Endothelial cell of umbilical vein (primary cell): ENCODE results near the gene ADAMTS17. TPM values are rescaled to one million over a fixed set of nuclear protein-coding genes. Genes with fewer than 3 reads are reported as not detected.

Experiments used
- BruUV-seq: library from RNA; stranded (reverse); fragments of 400-500 nt; replicated peaks from 2 replicates; lab custom pipeline; 2021; lab: Mats Ljungman, UMichigan
- CTCF ChIA-PET: fragments of 300-600, 350-600 bp; sonication (Branson Sonifier 250); formaldehyde crosslinking; loops from one replicate; lab custom pipeline; 2021; ENCODE audit warnings: antibody characterized with exemption, inconsistent platforms; lab: Charles Lee
- POLR2A ChIA-PET: fragments of 300-600, 350-600 bp; sonication (Branson Sonifier 250); formaldehyde crosslinking; loops from one replicate; lab custom pipeline; 2021; ENCODE audit warnings: antibody characterized with exemption, inconsistent platforms; lab: Charles Lee
- DNase-seq: peaks from one replicate; pipeline ENCODE4 v3.0.0-alpha.2; 2011; ENCODE audit warnings: low read depth, low spot score
- FAIRE-seq: peaks from 2 replicates; lab custom pipeline; 2011; peaks lifted over from hg19 to GRCh38; lab: Jason Lieb, UNC
- H2AFZ ChIP-seq: 2 replicates; pipeline ENCODE4 v1.6.0; 2012; ENCODE audit warnings: low read depth, low read length, control low read depth, inconsistent platforms
- H3K27ac ChIP-seq: 2 replicates; pipeline ENCODE4 v1.5.1; 2011; ENCODE audit warnings: low read depth, mild to moderate bottlenecking, control low read depth, low read length, moderate library complexity; ENCODE audit not compliant: insufficient read depth
- H3K27me3 ChIP-seq, 2 experiments: 2 replicates each; pipeline versions ENCODE4 v1.6.0 to v1.6.1; 2011; ENCODE audit warnings: low read length in 2 of 2, mixed read lengths in 1 of 2; ENCODE audit not compliant: control insufficient read depth in 2 of 2, insufficient read depth in 2 of 2
- H3K36me3 ChIP-seq, 2 experiments: 2 replicates in 1 of 2; 3 replicates in 1 of 2; pipeline ENCODE4 v1.5.1; 2011; ENCODE audit warnings: low read length in 2 of 2, mild to moderate bottlenecking in 1 of 2, moderate library complexity in 1 of 2; ENCODE audit not compliant: control insufficient read depth in 2 of 2, insufficient read depth in 2 of 2; ENCODE audit errors: extremely low read depth in 1 of 2
- H3K4me1 ChIP-seq: 3 replicates; pipeline ENCODE4 v1.5.1; 2011; ENCODE audit warnings: mild to moderate bottlenecking, low read length; ENCODE audit not compliant: control insufficient read depth, insufficient read depth; ENCODE audit errors: extremely low read depth
- H3K4me2 ChIP-seq: 2 replicates; pipeline ENCODE4 v1.6.1; 2011; ENCODE audit warnings: low read length, control low read depth, mixed read lengths; ENCODE audit not compliant: insufficient read depth
- H3K4me3 ChIP-seq, 3 experiments: fragments of 200-600 bp in 1 of 3; sonication (generic), shearing (Covaris generic) in 1 of 3; replicated peaks in 1 of 3; 2 replicates each; pipeline ENCODE4 v1.5.1; 2011 to 2016; ENCODE audit warnings: control low read depth in 3 of 3, low read length in 3 of 3, mild to moderate bottlenecking in 2 of 3, inconsistent platforms in 1 of 3, low read depth in 1 of 3, moderate library complexity in 1 of 3; ENCODE audit not compliant: insufficient read depth in 1 of 3
- H3K79me2 ChIP-seq: 2 replicates; pipeline ENCODE4 v1.6.0; 2012; ENCODE audit warnings: low read length, inconsistent platforms; ENCODE audit not compliant: control insufficient read depth, insufficient read depth
- H3K9ac ChIP-seq: replicated peaks from 2 replicates; pipeline ENCODE3; 2011; ENCODE audit warnings: low read length, control low read depth; ENCODE audit not compliant: insufficient read depth; ENCODE audit errors: extremely low read depth
- H3K9me1 ChIP-seq: replicated peaks from 3 replicates; pipeline ENCODE4 v1.6.0; 2011; ENCODE audit warnings: mild to moderate bottlenecking, low read length; ENCODE audit not compliant: control insufficient read depth, insufficient read depth; ENCODE audit errors: extremely low read depth
- H3K9me3 ChIP-seq: replicated peaks from 2 replicates; pipeline ENCODE4 v1.5.1; 2012; ENCODE audit warnings: low read length, inconsistent platforms; ENCODE audit not compliant: control insufficient read depth, insufficient read depth
- H4K20me1 ChIP-seq: replicated peaks from 2 replicates; pipeline ENCODE3; 2011; ENCODE audit warnings: mild to moderate bottlenecking, low read length; ENCODE audit not compliant: control insufficient read depth, insufficient read depth; ENCODE audit errors: extremely low read depth
- CTCF ChIP-seq, 2 donors: IDR thresholded peaks; 1 replicate in 1 of 2; 2 replicates in 1 of 2; pipeline ENCODE4 v1.5.1; 2011; ENCODE audit warnings: low read length in 2 of 2, mild to moderate bottlenecking in 2 of 2, moderate library complexity in 2 of 2, control low read depth in 1 of 2, inconsistent platforms in 1 of 2, low read depth in 1 of 2; ENCODE audit not compliant: insufficient read depth in 1 of 2; ENCODE audit errors: extremely low read depth in 1 of 2
- EZH2 ChIP-seq: IDR thresholded peaks from 2 replicates; pipeline ENCODE4 v1.6.1; 2012; ENCODE audit warnings: borderline replicate concordance, low read depth, mild to moderate bottlenecking, moderate library complexity, low read length, inconsistent platforms; ENCODE audit not compliant: severe bottlenecking
- FOS ChIP-seq: IDR thresholded peaks from 2 replicates; pipeline ENCODE4 v1.6.1; 2011; ENCODE audit warnings: mild to moderate bottlenecking, low read length, moderate library complexity, borderline replicate concordance; ENCODE audit not compliant: insufficient read depth
- GATA2 ChIP-seq: IDR thresholded peaks from 2 replicates; pipeline ENCODE4 v1.7.0; 2011; ENCODE audit warnings: low read depth, mild to moderate bottlenecking, moderate library complexity, mixed read lengths, low read length; ENCODE audit not compliant: insufficient read length, insufficient read depth
- JUN ChIP-seq: IDR thresholded peaks from 2 replicates; pipeline ENCODE4 v1.6.1; 2011; ENCODE audit warnings: borderline replicate concordance, low read depth; ENCODE audit not compliant: insufficient read length, insufficient read depth
- MAX ChIP-seq: IDR thresholded peaks from 2 replicates; pipeline ENCODE4 v1.6.1; 2011; ENCODE audit not compliant: insufficient read depth, insufficient read length
- MYC ChIP-seq: IDR thresholded peaks from one replicate; pipeline ENCODE4 v1.6.1; 2011; ENCODE audit warnings: mild to moderate bottlenecking, low read depth, low read length
- POLR2A ChIP-seq: IDR thresholded peaks from 2 replicates; pipeline ENCODE4 v1.6.1; 2012; ENCODE audit warnings: low read depth, mild to moderate bottlenecking, control low read depth, low read length
- POLR2AphosphoS5 ChIP-seq: IDR thresholded peaks from 2 replicates; pipeline ENCODE4 v1.6.1; 2012; ENCODE audit warnings: low read depth, mild to moderate bottlenecking, control low read depth, low read length, moderate library complexity; ENCODE audit not compliant: insufficient read depth
- dilution Hi-C: fragments of 300-500 bp; cut with MboI; formaldehyde crosslinking; loops from one replicate; pipeline ENCODE4 v1.15.0; 2019; ENCODE audit warnings: low sequenced_read_pairs; ENCODE audit not compliant: extremely low pct_ligation_motif_present
- intact Hi-C: fragments of 100-400 bp; cut with micrococcal nuclease; formaldehyde crosslinking; loops from one replicate; pipeline ENCODE4 v1.10.0; 2022
- polyA plus RNA-seq, 4 experiments: library from polyadenylated mRNA; depleted of rRNA in 3 of 4; stranded (reverse) in 3 of 4; unstranded in 1 of 4; fragments of >200 nt; gene quantifications; 2 replicates each; pipeline versions ENCODE4 v1.2.1 to v1.2.3, GENCODE V29; 2011 to 2012; ENCODE audit warnings: missing spikeins in 1 of 4
- total RNA-seq: library from RNA; stranded (reverse); gene quantifications from 2 replicates; pipeline ENCODE4 v1.2.3, GENCODE V29; 2021

Gene ADAMTS17
- total and polyA plus RNA-seq, 2 donors (not counting 3 experiments of a cell fraction or from before 2014, with no cell fraction given), result 0.12 TPM; not detected in 1

- dilution Hi-C loops (no loop called here), intact Hi-C loops (no loop called here)
- DNase-seq (no peak), FAIRE-seq (no peak)
- Histone ChIP-seq H3K4me3 (no peak overlapping the region), H3K36me3 (no peaks in the 10 kb centered on the region), H4K20me1 (no peaks in the 10 kb centered on the region), H2AFZ (no peak overlapping the region), H3K27me3 (no peaks in the 10 kb centered on the region), H3K27ac (no peak overlapping the region), H3K4me1 (no peaks in the 10 kb centered on the region), H3K79me2 (no peaks in the 10 kb centered on the region), H3K4me2 (no peak overlapping the region), H3K9ac (no peak overlapping the region), H3K9me1 (no peaks in the 10 kb centered on the region), H3K9me3 (no peaks in the 10 kb centered on the region)
- no peak for TF ChIP-seq CTCF (IDR thresholded peaks at IDR 0.05; ENCODE audit: extremely low read depth in 1 of 2, insufficient read depth in 1 of 2, low read depth in 1 of 2, low read length in 2 of 2)
- no peak for TF ChIP-seq MAX
- no peak for TF ChIP-seq FOS
- no peak for TF ChIP-seq POLR2A
- TF ChIP-seq GATA2, result no peak
- TF ChIP-seq MYC, result no peak
- ChIA-PET CTCF (no interaction called here), POLR2A (no interaction called here)
- BruUV-seq, result no TSS peak
Measured at GRCh38 chr15:100227781-100228180, 114.0 kb downstream of the ADAMTS17 start.

GRCh38 chr15:100226107-100226506 lies 115.7 kb downstream of the ADAMTS17 start:
- Histone ChIP-seq H3K9me1 (no peaks in the 10 kb centered on the region), H4K20me1 (no peaks in the 10 kb centered on the region), H3K4me3 (no peak overlapping the region), H3K9ac (no peak overlapping the region), H3K27ac (no peak overlapping the region), H3K36me3 (no peaks in the 10 kb centered on the region), H2AFZ (no peak overlapping the region), H3K4me2 (no peak overlapping the region), H3K79me2 (no peaks in the 10 kb centered on the region), H3K9me3 (peaks cover 2% of the 10 kb centered on the region), H3K27me3 (no peaks in the 10 kb centered on the region), H3K4me1 (no peaks in the 10 kb centered on the region)
- no peak for DNase-seq
- CTCF ChIA-PET, result no interaction called here
- intact Hi-C loops, result no loop called here
- POLR2A ChIA-PET, result no interaction called here
- TF ChIP-seq CTCF (IDR thresholded peaks at IDR 0.05; ENCODE audit: extremely low read depth in 1 of 2, insufficient read depth in 1 of 2, low read depth in 1 of 2, low read length in 2 of 2) (no peak), FOS (no peak), JUN (no peak), POLR2AphosphoS5 (no peak), GATA2 (no peak), POLR2A (no peak), MAX (no peak), EZH2 (no peak), MYC (no peak)
- BruUV-seq, result no TSS peak
- dilution Hi-C loops, result no loop called here
- FAIRE-seq, result no peak
